Gastrocnemius medialis (tissue), 4 donors: ENCODE data around the gene GRM1.

Experiments used
- CTCF ChIP-seq, 5 experiments: fragments of 450-650 bp in 3 of 5; fragments of 200-600 bp in 2 of 5; sonication (generic) in 2 of 5; IDR thresholded peaks in 4 of 5; conservative IDR thresholded peaks in 1 of 5; 1 replicate in 4 of 5; 2 replicates in 1 of 5; pipeline ENCODE4 v1.5.1; 2016 to 2019; ENCODE audit warnings: antibody characterized with exemption in 5 of 5, mild to moderate bottlenecking in 3 of 5, moderate library complexity in 3 of 5
- POLR2A ChIP-seq, 2 donors: fragments of 450-650 bp; IDR thresholded peaks; one replicate each; pipeline ENCODE4 v1.6.1; 2017; ENCODE audit warnings: antibody characterized with exemption in 2 of 2, mild to moderate bottlenecking in 2 of 2, moderate library complexity in 2 of 2

DNA sequence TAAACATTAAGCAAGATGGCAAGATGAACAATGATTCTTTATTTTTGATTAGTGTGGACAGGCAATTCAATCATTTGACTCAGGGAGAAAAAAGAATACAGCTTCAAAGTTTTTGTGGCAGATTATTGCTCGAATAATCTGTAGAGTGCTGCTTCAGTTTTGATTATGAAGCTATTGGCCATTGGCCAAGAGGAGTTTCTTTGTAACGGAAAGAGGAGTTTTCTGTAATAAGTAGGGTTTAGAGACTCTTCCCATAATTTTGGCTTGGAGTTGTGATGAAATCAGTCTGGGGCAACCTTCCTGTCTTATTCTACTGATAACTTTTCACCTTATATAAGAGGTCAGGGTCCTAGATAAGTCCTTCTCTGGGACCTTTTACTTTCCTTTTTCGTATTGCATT lies 258.1 kb downstream of the GRM1 start:
- no peak for TF ChIP-seq CTCF (IDR thresholded peaks at IDR 0.05 in 4 of 5, conservative IDR thresholded peaks at IDR 0.05 in 1 of 5)
- TF ChIP-seq POLR2A (IDR thresholded peaks at IDR 0.05), result no peak
